ENCODE measurements around the gene RFNG. TPM values are rescaled to one million over a fixed set of nuclear protein-coding genes. Genes with fewer than 3 reads are reported as not detected.

Gene RFNG
- total RNA-seq, 1 experiment from 2014 or later = 23.8 TPM

DNA sequence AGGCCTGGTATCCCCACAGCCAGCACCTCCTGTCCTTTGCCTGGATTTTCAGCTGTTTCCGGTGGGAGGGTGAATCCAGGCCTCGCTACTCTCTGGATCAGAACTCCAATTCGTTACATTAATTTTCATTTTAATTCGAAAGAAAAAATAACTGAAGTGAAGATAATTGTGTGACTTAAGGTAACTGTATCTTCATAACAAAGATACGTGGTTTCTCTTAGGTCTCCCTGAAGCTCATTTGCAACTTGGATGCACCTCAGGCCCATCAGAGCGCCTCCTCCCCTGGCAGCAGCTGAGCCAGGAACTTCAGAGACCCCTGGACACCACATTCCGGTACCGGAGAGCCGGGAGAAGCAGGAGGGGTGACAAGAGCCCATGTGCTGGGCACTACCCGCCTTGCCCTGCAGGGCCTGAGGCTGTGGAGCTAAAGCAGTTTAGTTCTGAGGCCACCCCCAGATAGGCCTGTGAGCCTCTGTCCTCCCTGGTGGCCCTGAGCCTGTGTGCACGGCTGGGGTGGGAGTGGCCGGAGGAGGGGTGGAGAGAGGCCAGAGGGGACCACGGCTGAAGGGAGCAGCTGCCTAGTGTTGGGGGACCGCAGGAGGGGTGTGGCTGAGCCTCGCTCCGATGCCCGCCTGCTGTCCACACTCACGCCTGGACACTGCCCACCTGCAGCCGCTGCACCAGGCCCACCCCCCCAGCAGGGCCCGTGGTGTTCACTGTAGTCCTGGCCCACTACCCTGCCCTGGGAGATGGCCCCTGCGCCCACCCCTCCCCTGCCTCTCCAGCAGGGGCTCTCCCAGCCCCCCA, 25.4 kb upstream of the RFNG start:
- Histone ChIP-seq H3K4me1 (replicated peaks) (no peaks in the 10 kb centered on the region), H3K4me3 (no peak overlapping the region), H3K9me3 (replicated peaks) (no peaks in the 10 kb centered on the region), H3K27me3 (replicated peaks) (peaks cover 8% of the 10 kb centered on the region), H3K27ac (no peak overlapping the region), H3K36me3 (peaks cover 39% of the 10 kb centered on the region)
- no peak for DNase-seq (ENCODE audit: low read depth in 1 of 2, low spot score in 2 of 2)

DNA sequence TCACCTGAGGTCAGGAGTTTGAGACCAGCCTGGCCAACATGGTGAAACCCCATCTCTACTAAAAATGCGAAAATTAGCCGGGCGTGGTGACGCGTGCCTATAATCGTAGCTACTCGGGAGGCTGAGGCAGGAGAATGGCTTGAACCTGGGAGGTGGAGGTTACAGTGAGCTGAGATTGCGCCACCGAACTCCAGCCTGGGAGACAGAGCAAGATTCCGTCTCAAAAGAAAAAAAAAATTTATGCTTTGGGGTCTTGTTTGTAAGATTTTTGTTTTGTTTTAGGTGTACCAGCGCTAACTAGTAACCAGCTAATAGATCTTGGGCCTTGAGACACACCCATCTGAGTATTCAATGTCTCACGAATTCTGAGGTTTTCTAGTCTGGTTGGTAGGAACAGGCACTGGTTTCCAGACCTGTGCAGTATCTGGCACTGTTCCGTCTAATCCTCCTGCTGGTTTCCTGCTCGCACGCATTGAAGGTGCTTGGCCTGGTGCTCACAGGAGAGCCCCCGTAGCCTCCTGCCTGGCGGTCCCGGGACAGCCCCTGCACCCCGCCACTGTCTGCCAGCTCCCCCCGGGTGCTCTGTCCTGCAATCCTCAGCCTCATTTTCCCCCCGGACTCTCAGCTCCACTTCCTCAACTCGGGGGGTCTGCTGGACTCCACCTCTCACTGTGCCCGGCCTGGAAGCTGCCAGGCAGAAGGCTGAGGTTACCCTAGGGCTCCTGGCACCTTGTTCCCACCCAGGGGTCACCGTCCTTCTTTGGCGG, 24.6 kb upstream of the RFNG start:
- no peak for DNase-seq (ENCODE audit: low read depth in 1 of 2, low spot score in 2 of 2)
- Histone ChIP-seq H3K27ac (no peak overlapping the region), H3K9me3 (replicated peaks) (no peaks in the 10 kb centered on the region), H3K36me3 (peaks cover 34% of the 10 kb centered on the region), H3K4me3 (no peak overlapping the region), H3K27me3 (replicated peaks) (peaks cover 8% of the 10 kb centered on the region), H3K4me1 (replicated peaks) (no peaks in the 10 kb centered on the region)

DNA sequence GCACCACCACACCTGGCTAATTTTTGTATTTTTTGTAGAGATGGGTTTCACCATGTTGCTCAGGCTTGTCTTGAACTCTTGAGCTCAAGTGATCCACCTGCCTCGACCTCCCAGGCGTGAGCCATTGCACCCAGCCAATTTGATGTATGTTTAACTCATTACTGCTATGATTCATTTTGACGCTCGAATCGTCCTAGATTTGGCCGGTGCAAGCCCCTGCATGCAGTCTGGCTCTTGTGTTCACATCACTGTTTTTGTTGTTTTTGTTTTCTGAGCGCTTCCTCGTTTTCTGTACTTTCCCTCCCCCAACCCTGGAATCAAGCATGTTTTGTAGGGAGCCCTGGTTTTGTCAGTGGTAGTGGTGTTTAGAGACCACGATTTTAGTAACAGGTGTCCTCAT, 21.8 kb upstream of the RFNG start:
- no peaks in the 10 kb centered on the region for H3K9me3 ChIP-seq (replicated peaks)
- DNase-seq (ENCODE audit: low read depth in 1 of 2, low spot score in 2 of 2) = no peak
- peaks cover 9% of the 10 kb centered on the region for H3K36me3 ChIP-seq
- H3K27ac ChIP-seq = no peak overlapping the region
- H3K4me3 ChIP-seq = no peak overlapping the region
- H3K4me1 ChIP-seq (replicated peaks) = no peaks in the 10 kb centered on the region
- H3K27me3 ChIP-seq (replicated peaks) = peaks cover 8% of the 10 kb centered on the region

DNA sequence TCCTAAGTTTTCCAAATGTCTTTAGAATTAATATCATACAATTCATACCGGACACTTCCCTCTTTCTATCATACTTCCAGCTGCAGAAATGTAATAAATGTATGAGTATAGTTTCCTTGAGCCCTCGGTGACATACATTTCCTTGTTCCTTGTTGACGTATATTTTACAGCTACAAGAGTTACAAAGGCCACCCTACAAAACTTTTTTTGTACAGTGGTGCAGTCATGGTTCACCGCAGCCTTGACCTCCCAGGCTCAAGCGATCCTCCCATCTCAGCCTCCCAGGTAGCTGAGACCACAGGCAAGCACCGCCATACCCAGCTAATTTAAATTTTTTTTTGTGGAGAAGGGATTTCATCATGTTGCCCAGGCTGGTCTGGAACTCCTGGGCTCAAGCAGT, 21.2 kb upstream of the RFNG start:
- Histone ChIP-seq H3K4me3 (no peak overlapping the region), H3K9me3 (replicated peaks) (no peaks in the 10 kb centered on the region), H3K36me3 (peaks cover 3% of the 10 kb centered on the region), H3K4me1 (replicated peaks) (no peaks in the 10 kb centered on the region), H3K27ac (no peak overlapping the region), H3K27me3 (replicated peaks) (peaks cover 8% of the 10 kb centered on the region)
- DNase-seq (ENCODE audit: low read depth in 1 of 2, low spot score in 2 of 2) = no peak

DNA sequence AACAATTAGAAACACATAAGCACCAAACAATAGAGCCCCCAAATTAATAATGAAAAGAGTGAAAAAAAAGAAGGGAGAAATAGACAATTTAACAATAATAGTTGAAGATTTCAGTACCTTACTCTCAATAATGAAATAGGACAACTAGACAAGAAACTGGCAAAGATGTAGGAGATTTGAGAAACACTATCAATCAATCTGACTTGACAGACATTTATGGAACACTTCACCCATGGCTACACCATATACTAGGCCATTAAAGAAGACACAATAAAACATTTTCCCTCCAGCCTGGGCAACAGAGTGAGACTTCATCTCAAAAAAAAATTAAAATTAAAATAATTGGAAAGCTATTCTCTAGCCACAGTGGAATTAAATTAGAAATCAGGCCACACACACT, 19.0 kb upstream of the RFNG start:
- Histone ChIP-seq H3K27me3 (replicated peaks) (peaks cover 8% of the 10 kb centered on the region), H3K36me3 (no peaks in the 10 kb centered on the region; the same call in 1 of the 2 replicates), H3K27ac (no peak overlapping the region), H3K4me1 (replicated peaks) (peaks cover 7% of the 10 kb centered on the region), H3K9me3 (replicated peaks) (no peaks in the 10 kb centered on the region), H3K4me3 (no peak overlapping the region)
- no peak for DNase-seq (ENCODE audit: low read depth in 1 of 2, low spot score in 2 of 2)

DNA sequence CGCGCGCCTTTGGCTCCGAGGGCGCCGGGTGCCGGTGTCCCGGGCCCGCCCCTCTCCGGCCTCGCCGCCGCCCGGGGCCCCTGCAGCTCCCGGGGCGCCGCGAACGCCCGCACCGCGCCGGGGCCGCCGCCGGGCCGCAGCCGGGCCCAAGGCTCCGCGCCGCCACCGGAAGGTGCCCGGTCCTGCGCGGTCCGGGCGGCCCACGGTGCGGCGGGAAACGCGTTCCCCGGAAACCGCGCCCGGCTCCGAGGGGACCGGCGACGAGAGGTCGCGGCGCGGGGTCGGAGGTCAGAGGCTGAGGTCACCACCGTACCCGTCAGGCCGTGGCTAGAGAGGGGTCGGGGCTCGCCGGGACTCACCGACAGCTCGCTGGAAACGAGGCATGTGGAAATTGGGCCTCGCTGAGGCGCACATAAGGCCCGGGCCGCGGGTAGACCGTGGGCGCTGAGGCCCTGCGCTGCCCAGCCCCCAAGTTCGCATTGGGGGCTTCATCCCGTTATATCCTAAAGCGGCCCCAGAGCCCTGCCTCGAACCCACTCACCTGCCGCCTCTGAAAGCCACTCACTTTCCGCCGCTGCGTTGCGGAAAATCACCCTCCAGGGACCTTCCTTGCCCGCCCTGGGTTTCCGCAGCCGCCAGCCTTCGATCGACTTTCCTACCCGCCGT, 14.2 kb upstream of the RFNG start, which contains the start of gene DUS1L:
Gene DUS1L (minus strand): TSS at position 167 of the 666 bp plus-strand sequence. CDS start 745 bp downstream, outside the sequence.
- H3K27ac ChIP-seq = peak within 1 kb of the TSS; percentile 46; the same call in 1 of the 2 replicates
- H3K36me3 ChIP-seq = peaks cover 46% of the 10 kb centered on the region
- peak in 1 of 2 experiments; percentile 59 for DNase-seq (ENCODE audit: low read depth in 1 of 2, low spot score in 2 of 2)
- no peaks in the 10 kb centered on the region for H3K27me3 ChIP-seq (replicated peaks)
- peaks cover 21% of the 10 kb centered on the region for H3K4me1 ChIP-seq (replicated peaks)
- H3K9me3 ChIP-seq (replicated peaks) = no peaks in the 10 kb centered on the region
- peak within 1 kb of the TSS; percentile 94 for H3K4me3 ChIP-seq

DNA sequence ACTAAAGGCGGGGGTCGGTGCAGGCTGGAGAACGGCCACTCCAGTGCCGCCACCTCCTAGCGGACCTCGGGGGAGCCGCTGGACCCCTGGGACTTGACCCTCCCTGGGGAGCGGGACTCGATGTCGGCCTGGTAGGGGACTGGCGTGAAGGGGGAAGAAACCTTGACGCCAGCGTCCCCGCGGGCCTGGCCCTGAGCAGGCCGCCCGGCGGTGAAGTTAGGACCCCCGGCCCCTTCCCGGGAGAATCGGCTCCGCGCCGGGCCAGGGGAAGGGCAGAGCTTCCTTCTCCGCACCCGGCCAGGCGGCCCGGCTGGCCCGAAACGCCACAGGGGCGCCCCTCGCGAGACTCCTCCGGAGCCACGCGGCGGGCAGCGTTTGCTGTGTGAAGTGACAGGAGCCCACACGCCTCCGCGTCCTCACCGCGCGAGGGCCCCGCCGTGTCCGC, 13.6 kb upstream of the RFNG start:
- H3K9me3 ChIP-seq (replicated peaks) = no peaks in the 10 kb centered on the region
- peaks cover 51% of the 10 kb centered on the region for H3K36me3 ChIP-seq
- H3K27ac ChIP-seq = peak overlapping the region; percentile 21; the same call in 1 of the 2 replicates
- no peaks in the 10 kb centered on the region for H3K27me3 ChIP-seq (replicated peaks)
- peak in 1 of 2 experiments; percentile 37 for DNase-seq (ENCODE audit: low read depth in 1 of 2, low spot score in 2 of 2)
- H3K4me1 ChIP-seq (replicated peaks) = peaks cover 21% of the 10 kb centered on the region
- H3K4me3 ChIP-seq = peak overlapping the region; percentile 94

DNA sequence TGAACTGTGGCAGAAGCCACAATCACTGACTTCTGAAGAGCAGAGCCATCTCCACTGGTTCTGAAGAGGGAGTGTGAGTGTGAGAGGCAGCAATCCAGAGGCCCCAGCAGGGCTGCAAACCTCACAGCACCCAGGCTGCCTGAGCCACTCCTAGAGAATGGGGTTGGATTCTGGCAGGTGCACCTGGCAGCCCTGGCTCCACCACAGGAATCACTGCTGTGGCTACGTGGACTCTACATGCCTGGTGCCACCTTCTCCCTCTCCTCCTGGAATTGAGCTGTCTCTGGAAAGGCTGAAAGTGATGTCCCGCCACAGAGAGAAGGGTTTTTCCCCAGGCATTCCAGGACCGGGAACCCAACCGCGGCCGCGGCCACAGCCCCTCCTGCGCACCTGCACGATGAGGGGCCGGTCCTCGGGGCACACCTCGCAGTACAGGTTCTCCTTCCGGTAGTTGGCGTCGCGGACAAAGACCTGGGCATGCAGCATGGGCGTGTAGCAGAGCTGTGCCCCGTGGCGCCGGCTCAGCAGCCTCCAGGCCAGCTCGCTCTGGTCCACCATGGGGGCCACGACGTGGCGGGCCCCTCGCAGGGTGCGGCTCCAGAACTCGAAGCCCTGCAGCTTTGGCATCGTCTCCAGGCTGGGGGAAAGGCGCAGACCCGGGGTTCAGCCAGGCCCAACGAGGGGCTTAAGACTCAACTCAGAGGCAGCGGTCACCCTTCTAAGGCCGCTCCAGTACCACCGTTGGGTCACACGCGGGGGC, 13.0 kb upstream of the RFNG start:
- H3K4me1 ChIP-seq (replicated peaks) = peaks cover 21% of the 10 kb centered on the region
- peaks cover 57% of the 10 kb centered on the region for H3K36me3 ChIP-seq
- H3K9me3 ChIP-seq (replicated peaks) = no peaks in the 10 kb centered on the region
- peak overlapping the region; percentile 21; the same call in 1 of the 2 replicates for H3K27ac ChIP-seq
- peak overlapping the region; percentile 94 for H3K4me3 ChIP-seq
- no peaks in the 10 kb centered on the region for H3K27me3 ChIP-seq (replicated peaks)
- no peak for DNase-seq (ENCODE audit: low read depth in 1 of 2, low spot score in 2 of 2)

DNA sequence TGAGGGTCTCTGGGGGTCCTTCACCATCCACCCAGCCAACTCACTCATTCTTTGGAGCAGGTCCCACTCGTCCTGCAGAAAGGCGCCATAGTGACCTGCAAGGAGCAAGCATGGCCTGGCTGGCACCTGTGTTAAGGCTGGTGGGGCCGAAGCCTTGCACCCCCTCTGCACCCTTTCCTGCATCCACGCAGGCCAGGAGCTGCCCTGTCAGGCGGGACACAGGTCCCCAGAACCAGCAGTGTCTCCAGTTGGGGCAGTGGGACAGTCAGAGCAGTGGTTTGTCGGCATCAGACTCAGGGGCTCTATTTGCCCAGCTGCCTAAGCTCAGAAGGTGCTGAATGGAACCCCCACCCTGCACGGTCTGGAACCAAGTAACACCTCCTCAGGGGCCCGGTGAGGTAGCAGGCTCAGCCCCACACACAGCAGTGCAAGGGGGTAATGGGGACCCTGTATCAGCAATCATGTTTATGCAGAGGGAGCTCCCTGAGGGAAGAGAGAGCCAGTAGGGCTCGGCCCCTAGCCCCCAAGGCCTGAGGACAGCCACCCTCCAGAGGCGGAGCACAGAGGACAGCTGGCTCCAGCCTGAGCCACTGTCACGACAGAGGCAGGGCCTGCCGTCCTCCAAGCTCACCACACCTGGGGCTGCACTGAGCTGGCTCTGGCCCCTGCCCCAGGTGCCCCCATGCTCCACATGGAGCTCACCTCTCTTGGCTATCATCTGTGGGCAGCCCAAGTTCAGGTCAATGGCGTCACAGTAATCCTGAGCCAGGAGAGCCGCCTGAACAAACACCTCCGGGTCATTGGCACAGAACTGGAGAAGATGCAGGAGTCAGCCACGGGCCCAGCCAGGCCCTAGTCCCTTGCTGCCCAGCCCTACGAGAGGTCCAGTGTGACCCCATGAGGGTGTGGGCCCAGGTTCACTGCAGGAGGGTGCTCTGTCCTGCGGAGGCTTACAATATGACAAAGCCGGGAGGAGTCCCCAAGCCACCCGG, 12.1 kb upstream of the RFNG start:
- Histone ChIP-seq H3K36me3 (peaks cover 66% of the 10 kb centered on the region), H3K9me3 (replicated peaks) (no peaks in the 10 kb centered on the region), H3K27ac (no peak overlapping the region), H3K4me3 (no peak overlapping the region; the same call in 1 of the 2 replicates), H3K4me1 (replicated peaks) (peaks cover 21% of the 10 kb centered on the region), H3K27me3 (replicated peaks) (no peaks in the 10 kb centered on the region)
- DNase-seq (ENCODE audit: low read depth in 1 of 2, low spot score in 2 of 2) = no peak

DNA sequence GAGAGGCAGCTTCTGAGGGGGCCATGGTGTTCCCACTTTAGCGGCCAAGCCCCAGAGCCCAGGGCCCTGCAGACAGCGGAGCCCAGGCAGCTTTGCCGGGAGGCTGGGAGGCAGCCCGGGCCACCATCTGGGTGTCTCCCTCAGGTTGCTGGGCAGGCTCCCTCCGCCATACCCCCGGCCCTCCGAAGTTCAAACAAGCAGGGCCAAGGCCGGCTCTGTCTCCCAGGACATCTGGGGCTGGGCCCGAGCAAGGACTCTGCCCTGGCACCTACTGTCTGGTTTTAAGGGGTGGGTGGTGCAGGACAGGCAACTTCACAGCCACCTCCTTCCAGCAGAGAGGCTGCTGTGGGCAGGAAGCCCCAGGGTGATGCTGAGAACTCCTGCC, 11.4 kb upstream of the RFNG start:
- Histone ChIP-seq H3K27me3 (replicated peaks) (no peaks in the 10 kb centered on the region), H3K4me1 (replicated peaks) (peaks cover 21% of the 10 kb centered on the region), H3K36me3 (peaks cover 74% of the 10 kb centered on the region), H3K9me3 (replicated peaks) (no peaks in the 10 kb centered on the region), H3K4me3 (no peak overlapping the region), H3K27ac (no peak overlapping the region)
- no peak for DNase-seq (ENCODE audit: low read depth in 1 of 2, low spot score in 2 of 2)

DNA sequence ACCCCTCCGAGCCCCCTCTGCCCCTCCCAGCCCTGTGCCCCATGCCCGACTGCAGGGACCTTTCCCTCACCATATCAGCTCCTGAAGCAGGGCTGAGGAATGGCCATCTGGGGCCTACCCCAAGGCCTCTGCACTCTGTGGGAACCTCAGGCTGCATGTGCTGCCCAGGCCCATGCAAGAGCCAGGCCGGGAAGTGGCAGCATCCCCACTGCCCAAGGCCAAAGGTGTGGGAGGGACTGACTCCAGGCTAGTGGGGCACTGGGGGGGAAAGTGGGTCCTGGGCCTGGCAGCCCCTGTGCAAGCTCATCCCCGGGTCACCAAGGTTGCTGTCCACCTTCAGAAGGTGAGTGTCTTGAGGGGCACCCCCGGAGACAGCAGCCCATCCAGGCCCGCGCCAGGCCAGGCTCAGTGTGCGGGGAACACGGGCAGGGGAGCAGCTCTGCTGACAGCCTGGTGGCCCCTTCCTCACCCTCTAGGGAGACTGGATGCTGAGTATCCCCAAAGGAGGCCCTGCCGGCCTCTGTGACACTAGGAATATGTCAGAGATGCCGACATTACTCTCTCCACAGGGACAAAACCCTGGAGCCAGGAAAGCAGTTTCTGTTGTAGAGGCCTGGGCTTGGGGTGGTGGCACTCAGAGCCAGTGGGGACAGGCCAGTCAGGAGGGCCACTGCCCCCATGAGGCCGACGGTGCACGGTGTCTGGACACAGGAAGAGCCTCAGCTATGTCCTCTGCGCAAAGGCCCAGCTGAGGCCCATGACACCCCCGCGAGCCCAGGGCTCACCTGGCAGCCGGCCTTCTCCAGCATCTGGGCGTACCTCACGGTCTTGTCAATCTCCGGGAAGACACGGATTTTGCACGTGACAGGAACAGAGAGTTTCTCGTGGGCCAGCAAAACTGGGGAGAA, 10.7 kb upstream of the RFNG start:
- Histone ChIP-seq H3K36me3 (peaks cover 80% of the 10 kb centered on the region), H3K9me3 (replicated peaks) (no peaks in the 10 kb centered on the region), H3K27me3 (replicated peaks) (no peaks in the 10 kb centered on the region), H3K27ac (no peak overlapping the region), H3K4me1 (replicated peaks) (peaks cover 21% of the 10 kb centered on the region), H3K4me3 (no peak overlapping the region)
- no peak for DNase-seq (ENCODE audit: low read depth in 1 of 2, low spot score in 2 of 2)
